ENCODE results near the gene PKMYT1.

PKMYT1 gene

GRCh38 chr16:2976673-2977072, 3.6 kb downstream of the PKMYT1 start:
- no peak overlapping the region for H3K4me3 ChIP-seq (ENCODE audit: low read depth, low read length)
- TF ChIP-seq CTCF (IDR thresholded peaks at IDR 0.05; ENCODE audit: low read depth, low read length, missing control alignments): no peak
- no peak for DNase-seq (ENCODE audit: low read depth)
- in situ Hi-C loops (cut with HindIII; ENCODE audit: low sequenced_read_pairs): no loop called here

GRCh38 chr16:2976201-2976600, 4.0 kb downstream of the PKMYT1 start:
- H3K4me3 ChIP-seq (ENCODE audit: low read depth, low read length): no peak overlapping the region
- no peak for DNase-seq (ENCODE audit: low read depth)
- TF ChIP-seq CTCF (IDR thresholded peaks at IDR 0.05; ENCODE audit: low read depth, low read length, missing control alignments): no peak
- in situ Hi-C loops (cut with HindIII; ENCODE audit: low sequenced_read_pairs): no loop called here

DNA sequence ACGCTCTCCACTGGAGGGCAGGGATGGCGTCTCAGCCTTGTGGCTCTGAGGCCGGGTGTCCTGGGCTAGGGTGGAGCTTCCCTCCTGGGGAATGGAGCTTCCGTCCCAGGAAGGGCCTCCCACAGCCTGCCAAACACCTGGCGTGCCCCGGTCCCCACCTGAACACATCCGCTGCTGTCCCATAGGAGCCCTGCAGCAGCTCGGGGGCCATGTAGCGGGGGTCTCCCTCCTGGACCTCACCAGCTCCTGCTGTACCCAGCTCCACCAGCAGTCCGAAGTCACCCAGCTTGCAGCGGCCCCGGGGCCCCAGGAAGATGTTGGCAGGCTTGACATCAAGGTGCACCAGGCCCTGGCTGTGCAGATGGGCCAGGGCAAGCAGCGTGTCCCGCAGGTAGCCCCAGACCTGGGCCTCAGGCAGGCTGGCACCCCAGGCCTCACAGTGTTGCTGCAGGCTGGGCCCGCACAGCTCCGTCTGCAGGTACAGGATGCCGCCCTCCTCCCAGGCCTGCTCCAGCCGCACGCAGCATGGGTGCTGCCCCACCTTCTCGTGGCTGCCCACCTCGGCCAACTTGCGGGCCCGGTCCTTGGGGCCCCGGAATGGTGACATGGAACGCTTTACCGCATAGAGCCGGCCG, 5.0 kb downstream of the PKMYT1 start:
- TF ChIP-seq CTCF (IDR thresholded peaks at IDR 0.05; ENCODE audit: low read depth, low read length, missing control alignments): no peak
- in situ Hi-C loops (cut with HindIII; ENCODE audit: low sequenced_read_pairs): no loop called here
- no peak overlapping the region for H3K4me3 ChIP-seq (ENCODE audit: low read depth, low read length)
- no peak for DNase-seq (ENCODE audit: low read depth)

GRCh38 chr16:2974319-2975056, 5.8 kb downstream of the PKMYT1 start:
- TF ChIP-seq CTCF (IDR thresholded peaks at IDR 0.05; ENCODE audit: low read depth, low read length, missing control alignments): no peak
- in situ Hi-C loops (cut with HindIII; ENCODE audit: low sequenced_read_pairs): no loop called here
- no peak for DNase-seq (ENCODE audit: low read depth)
- no peak overlapping the region for H3K4me3 ChIP-seq (ENCODE audit: low read depth, low read length)

DNA sequence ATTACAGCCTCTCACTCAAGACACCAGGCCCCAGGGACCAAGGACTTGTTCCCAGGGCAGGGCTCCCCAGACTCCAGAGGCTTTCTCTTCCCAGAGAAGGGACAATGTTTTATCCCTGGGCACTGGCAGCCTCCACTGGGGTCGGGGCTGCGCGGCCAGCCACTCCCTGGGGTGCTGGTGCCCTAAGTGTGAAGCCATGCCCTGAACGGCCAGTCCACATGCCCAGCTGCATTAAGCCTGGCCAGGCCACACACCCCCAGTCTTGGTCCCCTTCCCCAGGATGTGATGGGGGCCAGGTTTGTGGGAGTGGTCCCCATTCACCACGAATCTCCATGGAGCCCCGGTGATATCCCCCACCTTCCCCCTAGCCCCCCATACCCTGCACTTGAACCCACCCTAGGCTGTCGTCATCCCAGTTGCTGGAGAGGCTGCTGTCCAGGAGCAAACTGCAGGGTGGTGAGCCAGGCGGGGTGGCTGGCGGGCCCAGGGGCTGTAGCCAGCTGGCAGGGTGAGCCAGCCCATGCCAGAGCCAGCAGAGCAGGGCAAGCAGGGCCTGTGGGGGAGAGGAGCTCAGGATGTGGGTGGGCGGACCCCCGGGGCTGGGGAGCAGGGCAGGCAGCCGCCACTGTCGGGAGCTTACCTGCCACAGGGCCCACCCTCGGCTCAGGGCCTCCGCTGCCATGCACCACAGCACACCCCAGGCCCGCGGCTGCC, 6.5 kb downstream of the PKMYT1 start:
- DNase-seq (ENCODE audit: low read depth): no peak
- TF ChIP-seq CTCF (IDR thresholded peaks at IDR 0.05; ENCODE audit: low read depth, low read length, missing control alignments): no peak
- in situ Hi-C loops (cut with HindIII; ENCODE audit: low sequenced_read_pairs): no loop called here
- H3K4me3 ChIP-seq (ENCODE audit: low read depth, low read length): no peak overlapping the region

- in situ Hi-C loops (cut with HindIII; ENCODE audit: low sequenced_read_pairs): no loop called here
- no peak for TF ChIP-seq CTCF (IDR thresholded peaks at IDR 0.05; ENCODE audit: low read depth, low read length, missing control alignments)
- H3K4me3 ChIP-seq (ENCODE audit: low read depth, low read length): no peak overlapping the region
- no peak for DNase-seq (ENCODE audit: low read depth)
Observed at GRCh38 chr16:2973093-2973492, 7.2 kb downstream of the PKMYT1 start.
